K562 (cell line): ENCODE measurements around the gene SP6. TPM values are rescaled to one million over a fixed set of nuclear protein-coding genes. Genes with fewer than 3 reads are reported as not detected.

Experiments
- CBFA2T3 ChIP-seq: fragments of 450-650 bp; IDR thresholded peaks from 2 replicates; pipeline ENCODE4 v1.6.1; 2017
- CBX5 ChIP-seq: IDR thresholded peaks from 2 replicates; pipeline ENCODE4 v1.6.1; 2014; ENCODE audit warnings: low read depth, borderline replicate concordance
- FOXA1 ChIP-seq: fragments of 450-650 bp; IDR thresholded peaks from 2 replicates; pipeline ENCODE4 v1.6.1; 2016; ENCODE audit warnings: mild to moderate bottlenecking, borderline replicate concordance
- FOXJ3 ChIP-seq: sonication (generic); formaldehyde crosslinking; IDR thresholded peaks from 2 replicates; pipeline ENCODE4 v1.4.0; 2020; ENCODE audit warnings: mild to moderate bottlenecking, missing genetic modification reagents
- FOXM1 ChIP-seq, 2 experiments: fragments of 450-650 bp in 1 of 2; sonication (generic) in 1 of 2; formaldehyde crosslinking in 1 of 2; IDR thresholded peaks; 2 replicates each; pipeline versions ENCODE4 v1.6.1 to v1.9.0; 2017 to 2022; ENCODE audit warnings: low read depth in 2 of 2, mild to moderate bottlenecking in 2 of 2, missing genetic modification reagents in 1 of 2, moderate library complexity in 1 of 2
- L3MBTL2 ChIP-seq: fragments of 450-650 bp; IDR thresholded peaks from 2 replicates; pipeline ENCODE4 v1.6.1; 2016; ENCODE audit warnings: mild to moderate bottlenecking, moderate library complexity
- MTA2 ChIP-seq: fragments of 450-650 bp; IDR thresholded peaks from 2 replicates; pipeline ENCODE4 v1.6.1; 2016; ENCODE audit warnings: low read depth
- PTRF ChIP-seq: fragments of 450-650 bp; IDR thresholded peaks from 2 replicates; pipeline ENCODE4 v1.6.1; 2016; ENCODE audit warnings: mild to moderate bottlenecking, missing genetic modification characterization, missing compliant biosample characterization
- SMAD4 ChIP-seq: fragments of 250-450 bp; sonication (Bioruptor Pico); conservative IDR thresholded peaks from 2 replicates; pipeline ENCODE4 v1.8.0; 2021; ENCODE audit warnings: inconsistent platforms, mild to moderate bottlenecking, moderate library complexity
- ZC3H8 ChIP-seq: fragments of 450-650 bp; IDR thresholded peaks from 2 replicates; pipeline ENCODE4 v1.6.1; 2017
- ZNF175 ChIP-seq: fragments of 200-800 bp; sonication (Bioruptor generic); IDR thresholded peaks from 2 replicates; pipeline ENCODE4 v1.6.1; 2016; ENCODE audit warnings: low read depth, mild to moderate bottlenecking, missing genetic modification characterization, missing compliant biosample characterization
- ZNF830 ChIP-seq: fragments of 250-450 bp; sonication (Bioruptor Pico); IDR thresholded peaks from 2 replicates; pipeline ENCODE4 v1.5.0; 2021; ENCODE audit warnings: mild to moderate bottlenecking
- polyA plus RNA-seq, 8 experiments: library from polyadenylated mRNA; depleted of rRNA in 4 of 8; stranded (reverse) in 5 of 8; unstranded in 3 of 8; fragments of >200 nt; fragmentation: Nextera tagmentation in 2 of 8; fragmentation: Illumina TruSeq in 1 of 8; extraction: Ambion mirVana in 2 of 8; extraction: Trizol in 1 of 8; gene quantifications; 2 replicates each; pipeline versions ENCODE4 v1.2.1 to v1.2.3, GENCODE V29; 2011 to 2014; ENCODE audit warnings: inconsistent platforms in 1 of 8, missing spikeins in 1 of 8
- total RNA-seq, 7 experiments: library from RNA; depleted of rRNA in 6 of 7; stranded (reverse); fragments of >200 nt in 6 of 7; fragmentation: Illumina TruSeq in 2 of 7; extraction: Trizol in 2 of 7; gene quantifications; 2 replicates each; pipeline versions ENCODE4 v1.2.1 to v1.2.3, GENCODE V29; 2011 to 2021; ENCODE audit warnings: low replicate concordance in 1 of 7
- TF ChIP-seq, protein P1 (sequence below): sonication (generic); formaldehyde crosslinking; IDR thresholded peaks from 2 replicates; pipeline ENCODE4 v1.9.0; 2022; ENCODE audit warnings: mild to moderate bottlenecking, missing genetic modification reagents
- TF ChIP-seq, protein P2 (sequence below), 2 experiments: IDR thresholded peaks in 1 of 2; conservative IDR thresholded peaks in 1 of 2; 2 replicates each; pipeline ENCODE4 v1.6.1; 2016; ENCODE audit warnings: low read depth in 2 of 2, mild to moderate bottlenecking in 1 of 2, missing compliant biosample characterization in 1 of 2, missing genetic modification characterization in 1 of 2, moderate library complexity in 1 of 2
- TF ChIP-seq, protein P3 (sequence below): fragments of 150-350 bp; IDR thresholded peaks from 2 replicates; pipeline ENCODE4 v1.6.1; 2014; ENCODE audit warnings: low read depth, mild to moderate bottlenecking, low read length, borderline replicate concordance
- TF ChIP-seq, protein P4 (sequence below): fragments of 450-650 bp; IDR thresholded peaks from 2 replicates; pipeline ENCODE4 v1.6.1; 2017; ENCODE audit warnings: mild to moderate bottlenecking, moderate library complexity
- TF ChIP-seq, protein P5 (sequence below): fragments of 250-450 bp; sonication (Bioruptor Pico); IDR thresholded peaks from 2 replicates; pipeline ENCODE4 v1.4.0; 2020; ENCODE audit warnings: borderline replicate concordance

Gene SP6
- total and polyA plus RNA-seq, 9 of the 15 experiments (the other 6 are each of a cell fraction or from before 2014, with no cell fraction given) = 0.11 to 7.9 (median 2.2) TPM

DNA sequence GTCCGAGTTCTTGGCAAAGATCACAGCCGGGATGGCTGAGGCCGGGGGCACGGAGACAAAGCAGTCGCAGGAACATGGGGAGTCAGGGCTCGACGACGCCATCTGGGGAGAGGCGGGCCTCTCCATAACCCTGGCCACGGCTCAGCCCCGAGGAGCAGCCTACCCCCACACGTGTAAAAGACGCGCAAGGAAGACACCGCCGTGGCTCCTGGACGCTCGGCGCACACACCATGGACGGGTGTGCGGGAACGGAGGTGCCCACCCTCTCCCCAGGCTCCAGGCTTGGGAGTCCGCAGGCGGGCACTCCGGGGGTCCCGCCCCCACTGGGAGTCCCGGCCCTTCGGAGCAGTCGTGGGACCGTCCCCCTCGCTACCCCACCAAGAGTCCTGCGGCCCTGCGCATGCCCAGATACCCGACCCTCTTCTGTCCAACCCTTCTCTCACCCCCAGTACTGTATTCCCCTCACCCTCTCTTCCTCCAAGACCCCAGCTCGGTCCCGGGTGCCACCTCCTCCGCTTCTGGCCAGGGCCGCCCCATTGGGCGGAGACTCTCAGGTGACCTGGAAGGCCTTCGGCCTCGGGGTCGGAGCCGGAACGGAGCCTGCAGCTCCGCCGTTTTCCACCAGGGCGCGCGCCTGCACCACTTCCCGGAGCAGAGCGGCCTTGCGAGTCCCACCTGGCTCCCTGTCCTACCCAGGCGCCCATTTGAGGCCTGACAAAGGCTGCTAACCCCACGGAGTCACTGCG is 10.0 kb downstream of the SP6 start, which contains the start of gene SCRN2 (continued):
- no peak for TF ChIP-seq ZNF830 (CRISPR knock-in tag)
- TF ChIP-seq PTRF = no peak
- TF ChIP-seq ZC3H8 = no peak
- no peak for TF ChIP-seq FOXJ3 (CRISPR knock-in tag)
- TF ChIP-seq FOXM1 (IDR thresholded peaks at IDR 0.05; ENCODE audit: low read depth) = no peak
- TF ChIP-seq FOXM1 (CRISPR knock-in tag; IDR thresholded peaks at IDR 0.05; ENCODE audit: low read depth) = no peak
- TF ChIP-seq, protein P1, sequence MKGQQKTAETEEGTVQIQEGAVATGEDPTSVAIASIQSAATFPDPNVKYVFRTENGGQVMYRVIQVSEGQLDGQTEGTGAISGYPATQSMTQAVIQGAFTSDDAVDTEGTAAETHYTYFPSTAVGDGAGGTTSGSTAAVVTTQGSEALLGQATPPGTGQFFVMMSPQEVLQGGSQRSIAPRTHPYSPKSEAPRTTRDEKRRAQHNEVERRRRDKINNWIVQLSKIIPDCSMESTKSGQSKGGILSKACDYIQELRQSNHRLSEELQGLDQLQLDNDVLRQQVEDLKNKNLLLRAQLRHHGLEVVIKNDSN (CRISPR knock-in tag) = peak; percentile 82
- TF ChIP-seq, protein P2, sequence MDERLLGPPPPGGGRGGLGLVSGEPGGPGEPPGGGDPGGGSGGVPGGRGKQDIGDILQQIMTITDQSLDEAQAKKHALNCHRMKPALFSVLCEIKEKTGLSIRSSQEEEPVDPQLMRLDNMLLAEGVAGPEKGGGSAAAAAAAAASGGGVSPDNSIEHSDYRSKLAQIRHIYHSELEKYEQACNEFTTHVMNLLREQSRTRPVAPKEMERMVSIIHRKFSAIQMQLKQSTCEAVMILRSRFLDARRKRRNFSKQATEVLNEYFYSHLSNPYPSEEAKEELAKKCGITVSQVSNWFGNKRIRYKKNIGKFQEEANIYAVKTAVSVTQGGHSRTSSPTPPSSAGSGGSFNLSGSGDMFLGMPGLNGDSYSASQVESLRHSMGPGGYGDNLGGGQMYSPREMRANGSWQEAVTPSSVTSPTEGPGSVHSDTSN (CRISPR knock-in tag; IDR thresholded peaks at IDR 0.05; ENCODE audit: low read depth) = no peak
- TF ChIP-seq, protein P2 (tag; conservative IDR thresholded peaks at IDR 0.05; ENCODE audit: low read depth) = no peak
- peak; percentile 88 for TF ChIP-seq L3MBTL2
- TF ChIP-seq, protein P3, sequence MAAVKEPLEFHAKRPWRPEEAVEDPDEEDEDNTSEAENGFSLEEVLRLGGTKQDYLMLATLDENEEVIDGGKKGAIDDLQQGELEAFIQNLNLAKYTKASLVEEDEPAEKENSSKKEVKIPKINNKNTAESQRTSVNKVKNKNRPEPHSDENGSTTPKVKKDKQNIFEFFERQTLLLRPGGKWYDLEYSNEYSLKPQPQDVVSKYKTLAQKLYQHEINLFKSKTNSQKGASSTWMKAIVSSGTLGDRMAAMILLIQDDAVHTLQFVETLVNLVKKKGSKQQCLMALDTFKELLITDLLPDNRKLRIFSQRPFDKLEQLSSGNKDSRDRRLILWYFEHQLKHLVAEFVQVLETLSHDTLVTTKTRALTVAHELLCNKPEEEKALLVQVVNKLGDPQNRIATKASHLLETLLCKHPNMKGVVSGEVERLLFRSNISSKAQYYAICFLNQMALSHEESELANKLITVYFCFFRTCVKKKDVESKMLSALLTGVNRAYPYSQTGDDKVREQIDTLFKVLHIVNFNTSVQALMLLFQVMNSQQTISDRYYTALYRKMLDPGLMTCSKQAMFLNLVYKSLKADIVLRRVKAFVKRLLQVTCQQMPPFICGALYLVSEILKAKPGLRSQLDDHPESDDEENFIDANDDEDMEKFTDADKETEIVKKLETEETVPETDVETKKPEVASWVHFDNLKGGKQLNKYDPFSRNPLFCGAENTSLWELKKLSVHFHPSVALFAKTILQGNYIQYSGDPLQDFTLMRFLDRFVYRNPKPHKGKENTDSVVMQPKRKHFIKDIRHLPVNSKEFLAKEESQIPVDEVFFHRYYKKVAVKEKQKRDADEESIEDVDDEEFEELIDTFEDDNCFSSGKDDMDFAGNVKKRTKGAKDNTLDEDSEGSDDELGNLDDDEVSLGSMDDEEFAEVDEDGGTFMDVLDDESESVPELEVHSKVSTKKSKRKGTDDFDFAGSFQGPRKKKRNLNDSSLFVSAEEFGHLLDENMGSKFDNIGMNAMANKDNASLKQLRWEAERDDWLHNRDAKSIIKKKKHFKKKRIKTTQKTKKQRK = no peak
- 0 out of 2 replicates have a peak, but pooled peaks have one; percentile 76 for TF ChIP-seq ZNF175 (CRISPR knock-in tag)
- TF ChIP-seq, protein P4, sequence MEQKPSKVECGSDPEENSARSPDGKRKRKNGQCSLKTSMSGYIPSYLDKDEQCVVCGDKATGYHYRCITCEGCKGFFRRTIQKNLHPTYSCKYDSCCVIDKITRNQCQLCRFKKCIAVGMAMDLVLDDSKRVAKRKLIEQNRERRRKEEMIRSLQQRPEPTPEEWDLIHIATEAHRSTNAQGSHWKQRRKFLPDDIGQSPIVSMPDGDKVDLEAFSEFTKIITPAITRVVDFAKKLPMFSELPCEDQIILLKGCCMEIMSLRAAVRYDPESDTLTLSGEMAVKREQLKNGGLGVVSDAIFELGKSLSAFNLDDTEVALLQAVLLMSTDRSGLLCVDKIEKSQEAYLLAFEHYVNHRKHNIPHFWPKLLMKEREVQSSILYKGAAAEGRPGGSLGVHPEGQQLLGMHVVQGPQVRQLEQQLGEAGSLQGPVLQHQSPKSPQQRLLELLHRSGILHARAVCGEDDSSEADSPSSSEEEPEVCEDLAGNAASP = no peak
- TF ChIP-seq CBFA2T3 = no peak
- TF ChIP-seq SMAD4 (CRISPR knock-in tag) = peak; percentile 44; the same call in 1 of the 2 replicates
- TF ChIP-seq CBX5 = no peak
- TF ChIP-seq, protein P5, sequence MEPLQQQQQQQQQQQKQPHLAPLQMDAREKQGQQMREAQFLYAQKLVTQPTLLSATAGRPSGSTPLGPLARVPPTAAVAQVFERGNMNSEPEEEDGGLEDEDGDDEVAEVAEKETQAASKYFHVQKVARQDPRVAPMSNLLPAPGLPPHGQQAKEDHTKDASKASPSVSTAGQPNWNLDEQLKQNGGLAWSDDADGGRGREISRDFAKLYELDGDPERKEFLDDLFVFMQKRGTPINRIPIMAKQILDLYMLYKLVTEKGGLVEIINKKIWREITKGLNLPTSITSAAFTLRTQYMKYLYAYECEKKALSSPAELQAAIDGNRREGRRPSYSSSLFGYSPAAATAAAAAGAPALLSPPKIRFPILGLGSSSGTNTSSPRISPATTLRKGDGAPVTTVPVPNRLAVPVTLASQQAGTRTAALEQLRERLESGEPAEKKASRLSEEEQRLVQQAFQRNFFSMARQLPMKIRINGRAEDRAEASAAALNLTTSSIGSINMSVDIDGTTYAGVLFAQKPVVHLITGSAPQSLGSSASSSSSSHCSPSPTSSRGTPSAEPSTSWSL (CRISPR knock-in tag) = no peak
- TF ChIP-seq FOXA1 = no peak
- TF ChIP-seq MTA2 = no peak; the same call in none of the 2 replicates
